ENCODE results near the gene RTL10. TPM values are rescaled to one million over a fixed set of nuclear protein-coding genes. Genes with fewer than 3 reads are reported as not detected.

Gene RTL10
- total RNA-seq, 5 donors from 2014 or later (not counting 1 experiment from before 2014, with no cell fraction given): 21.1 to 35.1 (median 28.5) TPM

GRCh38 chr22:19895160-19895849 is 40.6 kb upstream of the RTL10 start:
- Histone ChIP-seq H3K27me3 (replicated peaks in 1 of 2; ENCODE audit: control insufficient read depth in 2 of 2, extremely low read depth in 1 of 2, insufficient read depth in 2 of 2, low read length in 1 of 2) (no peaks in the 10 kb centered on the region), H3K9me3 (no peaks in the 10 kb centered on the region), H3K36me3 (ENCODE audit: control insufficient read depth in 2 of 2, extremely low read depth in 1 of 2, insufficient read depth in 1 of 2, low read length in 1 of 2) (peaks cover 0 to 3% of the 10 kb centered on the region in 2 donors), H3K4me3 (ENCODE audit: control insufficient read depth in 1 of 2, extremely low read depth in 1 of 2, low read length in 1 of 2) (no peak overlapping the region), H3K27ac (ENCODE audit: low read length) (no peak overlapping the region), H3K4me1 (ENCODE audit: control insufficient read depth in 1 of 2, extremely low read depth in 1 of 2, insufficient read depth in 2 of 2, low read length in 2 of 2) (peaks cover 58 to 71% of the 10 kb centered on the region in 2 experiments)
- ChIA-PET CTCF (no interaction called here), POLR2A (no interaction called here)
- ATAC-seq (replicated peaks in 1 of 4): no peak
- H3K4me3 Mint-ChIP-seq: peak overlapping the region in 1 of 3 donors; percentile 86
- peaks cover 69 to 70% (median 70%) of the 10 kb centered on the region in 3 donors for H3K4me1 Mint-ChIP-seq
- peak overlapping the region; percentile 84 to 99 for H3K27ac Mint-ChIP-seq
- no peaks in the 10 kb centered on the region for H3K9me3 Mint-ChIP-seq
- no peaks in the 10 kb centered on the region for H3K27me3 Mint-ChIP-seq
- DNase-seq: peak in 4 of 35 experiments; percentile 12 to 33 (median 17)
- peaks cover 3% of the 10 kb centered on the region for H3K36me3 Mint-ChIP-seq
- WGBS (ENCODE audit: insufficient coverage): 83% methylated on average over 23 of the region's 23 CpGs

- CTCF ChIA-PET: no interaction called here
- H3K27me3 Mint-ChIP-seq: no peaks in the 10 kb centered on the region
- H3K27me3 ChIP-seq (replicated peaks in 1 of 2; ENCODE audit: control insufficient read depth in 2 of 2, extremely low read depth in 1 of 2, insufficient read depth in 2 of 2, low read length in 1 of 2): no peaks in the 10 kb centered on the region
- H3K27ac ChIP-seq (ENCODE audit: low read length): peak overlapping the region; percentile 77
- H3K9me3 ChIP-seq: no peaks in the 10 kb centered on the region
- WGBS (ENCODE audit: insufficient coverage): 95% methylated on average over 15 of the region's 15 CpGs
- H3K27ac Mint-ChIP-seq: peak overlapping the region; percentile 99 to 100
- H3K4me1 Mint-ChIP-seq: peaks cover 76 to 82% (median 80%) of the 10 kb centered on the region in 3 donors
- no peaks in the 10 kb centered on the region for H3K9me3 Mint-ChIP-seq
- peak overlapping the region in 1 of 3 donors; percentile 86 for H3K4me3 Mint-ChIP-seq
- H3K4me3 ChIP-seq (ENCODE audit: control insufficient read depth in 1 of 2, extremely low read depth in 1 of 2, low read length in 1 of 2): no peak overlapping the region
- H3K4me1 ChIP-seq (ENCODE audit: control insufficient read depth in 1 of 2, extremely low read depth in 1 of 2, insufficient read depth in 2 of 2, low read length in 2 of 2): peaks cover 66 to 91% of the 10 kb centered on the region in 2 experiments
- peaks cover 3% of the 10 kb centered on the region for H3K36me3 Mint-ChIP-seq
- DNase-seq: no peak
- no peak for ATAC-seq (replicated peaks in 1 of 4)
- POLR2A ChIA-PET: interaction anchor here in 1 of 2 donors (0.7 kb wide), 1 partner anchor 161 kb away, joined by 3 read pairs; no protein-coding TSS in a partner anchor
- H3K36me3 ChIP-seq (ENCODE audit: control insufficient read depth in 2 of 2, extremely low read depth in 1 of 2, insufficient read depth in 1 of 2, low read length in 1 of 2): peaks cover 0 to 3% of the 10 kb centered on the region in 2 donors
Measured at GRCh38 chr22:19893363-19893762, 38.7 kb upstream of the RTL10 start.

- Mint-ChIP-seq H3K9me3 (no peaks in the 10 kb centered on the region), H3K27me3 (no peaks in the 10 kb centered on the region), H3K27ac (peak overlapping the region; percentile 99 to 100), H3K4me1 (peaks cover 76 to 87% (median 84%) of the 10 kb centered on the region in 3 donors), H3K4me3 (peak overlapping the region; percentile 17 to 86 (median 67)), H3K36me3 (peaks cover 3% of the 10 kb centered on the region)
- Histone ChIP-seq H3K27ac (ENCODE audit: low read length) (peak overlapping the region; percentile 77), H3K4me3 (ENCODE audit: control insufficient read depth in 1 of 2, extremely low read depth in 1 of 2, low read length in 1 of 2) (peak overlapping the region in 1 of 2 donors; percentile 15), H3K9me3 (no peaks in the 10 kb centered on the region), H3K36me3 (ENCODE audit: control insufficient read depth in 2 of 2, extremely low read depth in 1 of 2, insufficient read depth in 1 of 2, low read length in 1 of 2) (no peaks in the 10 kb centered on the region), H3K4me1 (ENCODE audit: control insufficient read depth in 1 of 2, extremely low read depth in 1 of 2, insufficient read depth in 2 of 2, low read length in 2 of 2) (peaks cover 69 to 95% of the 10 kb centered on the region in 2 experiments), H3K27me3 (replicated peaks in 1 of 2; ENCODE audit: control insufficient read depth in 2 of 2, extremely low read depth in 1 of 2, insufficient read depth in 2 of 2, low read length in 1 of 2) (no peaks in the 10 kb centered on the region)
- ChIA-PET POLR2A (interaction anchor here in 1 of 2 donors (0.7 kb wide), 1 partner anchor 160 kb away, joined by 3 read pairs; no protein-coding TSS in a partner anchor), CTCF (no interaction called here)
- WGBS (ENCODE audit: insufficient coverage): 60% methylated on average over 7 of the region's 13 CpGs
- ATAC-seq (replicated peaks in 1 of 4) (no peak), DNase-seq (no peak)
Measured at GRCh38 chr22:19892925-19893324, 38.3 kb upstream of the RTL10 start.

- Histone ChIP-seq H3K27ac (ENCODE audit: low read length) (peak overlapping the region; percentile 77), H3K4me1 (ENCODE audit: control insufficient read depth in 1 of 2, extremely low read depth in 1 of 2, insufficient read depth in 2 of 2, low read length in 2 of 2) (peaks cover 75 to 99% of the 10 kb centered on the region in 2 experiments), H3K27me3 (replicated peaks in 1 of 2; ENCODE audit: control insufficient read depth in 2 of 2, extremely low read depth in 1 of 2, insufficient read depth in 2 of 2, low read length in 1 of 2) (no peaks in the 10 kb centered on the region), H3K4me3 (ENCODE audit: control insufficient read depth in 1 of 2, extremely low read depth in 1 of 2, low read length in 1 of 2) (peak overlapping the region; percentile 42 to 60), H3K9me3 (no peaks in the 10 kb centered on the region), H3K36me3 (ENCODE audit: control insufficient read depth in 2 of 2, extremely low read depth in 1 of 2, insufficient read depth in 1 of 2, low read length in 1 of 2) (no peaks in the 10 kb centered on the region)
- DNase-seq: peak in 28 of 35 experiments; percentile 19 to 70 (median 41)
- H3K27ac Mint-ChIP-seq: peak overlapping the region; percentile 99 to 100
- WGBS (ENCODE audit: insufficient coverage): 3% methylated on average over 16 of the region's 24 CpGs
- H3K36me3 Mint-ChIP-seq: peaks cover 1% of the 10 kb centered on the region
- peaks cover 77 to 90% (median 89%) of the 10 kb centered on the region in 3 donors for H3K4me1 Mint-ChIP-seq
- ATAC-seq (replicated peaks in 1 of 4): peak; percentile 51 to 60 (median 52)
- ChIA-PET POLR2A (no interaction called here), CTCF (interaction anchor here in 1 of 2 donors (1.7 kb wide), 1 partner anchor 36 kb away, joined by 9 read pairs; no protein-coding TSS in a partner anchor)
- H3K4me3 Mint-ChIP-seq: peak overlapping the region; percentile 67 to 86 (median 80)
- no peaks in the 10 kb centered on the region for H3K9me3 Mint-ChIP-seq
- no peaks in the 10 kb centered on the region for H3K27me3 Mint-ChIP-seq
Measured at GRCh38 chr22:19892257-19892879, 37.7 kb upstream of the RTL10 start.

GRCh38 chr22:19891317-19892256 is 36.9 kb upstream of the RTL10 start:
- Mint-ChIP-seq H3K36me3 (no peaks in the 10 kb centered on the region), H3K9me3 (no peaks in the 10 kb centered on the region), H3K27me3 (no peaks in the 10 kb centered on the region), H3K4me1 (peaks cover 77 to 90% (median 89%) of the 10 kb centered on the region in 3 donors), H3K4me3 (peak overlapping the region; percentile 67 to 86 (median 80)), H3K27ac (peak overlapping the region; percentile 99 to 100)
- Histone ChIP-seq H3K4me1 (ENCODE audit: control insufficient read depth in 1 of 2, extremely low read depth in 1 of 2, insufficient read depth in 2 of 2, low read length in 2 of 2) (peaks cover 73 to 99% of the 10 kb centered on the region in 2 experiments), H3K4me3 (ENCODE audit: control insufficient read depth in 1 of 2, extremely low read depth in 1 of 2, low read length in 1 of 2) (peak overlapping the region; percentile 42 to 60), H3K36me3 (ENCODE audit: control insufficient read depth in 2 of 2, extremely low read depth in 1 of 2, insufficient read depth in 1 of 2, low read length in 1 of 2) (no peaks in the 10 kb centered on the region), H3K27me3 (replicated peaks in 1 of 2; ENCODE audit: control insufficient read depth in 2 of 2, extremely low read depth in 1 of 2, insufficient read depth in 2 of 2, low read length in 1 of 2) (no peaks in the 10 kb centered on the region), H3K9me3 (no peaks in the 10 kb centered on the region), H3K27ac (ENCODE audit: low read length) (peak overlapping the region; percentile 77)
- peak; percentile 61 to 87 (median 77) for DNase-seq
- 3% methylated on average over 30 of the region's 32 CpGs for WGBS (ENCODE audit: insufficient coverage)
- CTCF ChIA-PET: interaction anchor here in 1 of 2 donors (1.7 kb wide), 1 partner anchor 36 kb away, joined by 9 read pairs; no protein-coding TSS in a partner anchor
- peak; percentile 81 to 85 (median 82) for ATAC-seq (replicated peaks in 1 of 4)
- POLR2A ChIA-PET: no interaction called here

Measured in T-cell (primary cell).